ENCODE results near the gene PACC1.

PACC1 gene

DNA sequence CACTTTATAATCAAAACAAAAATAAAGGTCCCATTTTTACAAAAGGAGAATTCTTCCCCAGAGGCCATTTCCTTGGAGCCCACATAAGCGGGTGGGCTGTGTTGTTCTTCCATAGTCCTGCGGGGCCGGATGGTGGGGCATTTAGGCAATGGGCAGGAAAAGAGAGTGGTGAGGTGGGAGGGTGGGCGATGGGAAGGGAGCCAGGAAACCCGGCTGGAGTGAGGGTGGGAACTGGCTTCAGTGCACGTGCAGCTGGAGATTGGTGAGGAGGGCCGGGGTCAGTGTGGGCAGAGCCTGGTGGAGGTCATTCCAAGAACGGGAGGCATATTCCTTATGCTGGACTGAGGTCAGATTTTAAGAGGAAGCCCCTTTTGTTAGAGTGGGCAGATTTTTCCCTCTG, 31.6 kb upstream of the PACC1 start:
- Histone ChIP-seq H3K27ac (ENCODE audit: low read length) (no peak overlapping the region), H3K27me3 (ENCODE audit: insufficient read depth, low read length, poor library complexity) (no peaks in the 10 kb centered on the region), H2AFZ (ENCODE audit: low read depth, low read length) (no peak overlapping the region), H3K9me3 (ENCODE audit: insufficient read depth, low read length, severe bottlenecking) (no peaks in the 10 kb centered on the region), H3K79me2 (ENCODE audit: insufficient read depth, low read length) (peaks cover 4% of the 10 kb centered on the region; the same call in 1 of the 2 replicates), H3K4me3 (ENCODE audit: low read depth in 1 of 2, low read length in 2 of 2) (no peak overlapping the region), H3K4me1 (ENCODE audit: insufficient read depth, low read length) (no peaks in the 10 kb centered on the region), H3K4me2 (ENCODE audit: insufficient read depth, low read length) (no peak overlapping the region), H3K36me3 (ENCODE audit: insufficient read depth, low read length) (peaks cover 26% of the 10 kb centered on the region), H4K20me1 (ENCODE audit: insufficient read depth, low read length) (0 out of 2 replicates have a peak, but pooled peaks cover 3% of the 10 kb centered on the region), H3K9ac (ENCODE audit: low read depth, low read length) (no peak overlapping the region)
- no peak for DNase-seq
- ATAC-seq (ENCODE audit: insufficient read depth, low read depth), result no peak
- TF ChIP-seq CTCF (IDR thresholded peaks at IDR 0.05; ENCODE audit: borderline replicate concordance, extremely low read depth, low read length, poor library complexity, severe bottlenecking) (no peak), EZH2 (IDR thresholded peaks at IDR 0.05; ENCODE audit: borderline replicate concordance, low read depth, low read length, severe bottlenecking) (no peak)

- no peak overlapping the region for H3K4me2 ChIP-seq (ENCODE audit: insufficient read depth, low read length)
- peaks cover 26% of the 10 kb centered on the region for H3K36me3 ChIP-seq (ENCODE audit: insufficient read depth, low read length)
- peaks cover 8% of the 10 kb centered on the region; the same call in 1 of the 2 replicates for H4K20me1 ChIP-seq (ENCODE audit: insufficient read depth, low read length)
- ATAC-seq (ENCODE audit: insufficient read depth, low read depth) (no peak), DNase-seq (no peak)
- no peaks in the 10 kb centered on the region for H3K4me1 ChIP-seq (ENCODE audit: insufficient read depth, low read length)
- no peak overlapping the region for H3K9ac ChIP-seq (ENCODE audit: low read depth, low read length)
- no peak overlapping the region for H2AFZ ChIP-seq (ENCODE audit: low read depth, low read length)
- peaks cover 26% of the 10 kb centered on the region for H3K79me2 ChIP-seq (ENCODE audit: insufficient read depth, low read length)
- no peaks in the 10 kb centered on the region for H3K9me3 ChIP-seq (ENCODE audit: insufficient read depth, low read length, severe bottlenecking)
- no peak for TF ChIP-seq CTCF (IDR thresholded peaks at IDR 0.05; ENCODE audit: borderline replicate concordance, extremely low read depth, low read length, poor library complexity, severe bottlenecking)
- TF ChIP-seq EZH2 (IDR thresholded peaks at IDR 0.05; ENCODE audit: borderline replicate concordance, low read depth, low read length, severe bottlenecking), result no peak
- H3K4me3 ChIP-seq (ENCODE audit: low read depth in 1 of 2, low read length in 2 of 2), result no peak overlapping the region
- no peak overlapping the region for H3K27ac ChIP-seq (ENCODE audit: low read length)
- no peaks in the 10 kb centered on the region for H3K27me3 ChIP-seq (ENCODE audit: insufficient read depth, low read length, poor library complexity)
Measured at GRCh38 chr1:212442408-212442807, 27.7 kb upstream of the PACC1 start.

DNA sequence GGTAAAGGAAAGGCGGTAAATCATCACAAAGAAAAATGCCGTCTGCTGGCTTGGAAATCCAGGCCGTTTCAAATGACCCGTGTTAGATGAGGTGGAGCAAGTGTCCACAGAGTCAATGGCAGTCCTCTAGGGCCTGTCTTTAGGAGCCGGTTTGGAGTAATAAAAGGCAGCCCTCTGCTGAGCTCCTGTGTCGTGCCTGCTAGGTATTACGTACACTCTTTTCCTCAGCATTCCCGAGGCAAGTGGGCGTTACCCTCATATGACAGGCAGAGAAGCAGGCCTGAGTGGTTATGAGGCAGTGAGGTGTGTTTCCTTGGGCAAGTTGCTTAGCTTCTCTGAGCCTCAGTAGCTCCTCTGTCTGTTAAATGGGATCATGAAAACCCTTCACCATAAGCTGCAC, 25.7 kb upstream of the PACC1 start:
- H3K4me2 ChIP-seq (ENCODE audit: insufficient read depth, low read length), result no peak overlapping the region
- peaks cover 8% of the 10 kb centered on the region; the same call in 1 of the 2 replicates for H4K20me1 ChIP-seq (ENCODE audit: insufficient read depth, low read length)
- TF ChIP-seq EZH2 (IDR thresholded peaks at IDR 0.05; ENCODE audit: borderline replicate concordance, low read depth, low read length, severe bottlenecking) (no peak), CTCF (IDR thresholded peaks at IDR 0.05; ENCODE audit: borderline replicate concordance, extremely low read depth, low read length, poor library complexity, severe bottlenecking) (no peak)
- no peak overlapping the region for H2AFZ ChIP-seq (ENCODE audit: low read depth, low read length)
- ATAC-seq (ENCODE audit: insufficient read depth, low read depth) (no peak), DNase-seq (no peak)
- H3K27ac ChIP-seq (ENCODE audit: low read length), result no peak overlapping the region
- no peaks in the 10 kb centered on the region for H3K9me3 ChIP-seq (ENCODE audit: insufficient read depth, low read length, severe bottlenecking)
- H3K36me3 ChIP-seq (ENCODE audit: insufficient read depth, low read length), result peaks cover 13% of the 10 kb centered on the region; the same call in 1 of the 2 replicates
- H3K4me3 ChIP-seq (ENCODE audit: low read depth in 1 of 2, low read length in 2 of 2), result no peak overlapping the region
- H3K27me3 ChIP-seq (ENCODE audit: insufficient read depth, low read length, poor library complexity), result no peaks in the 10 kb centered on the region
- no peak overlapping the region for H3K9ac ChIP-seq (ENCODE audit: low read depth, low read length)
- peaks cover 36% of the 10 kb centered on the region for H3K79me2 ChIP-seq (ENCODE audit: insufficient read depth, low read length)
- no peaks in the 10 kb centered on the region for H3K4me1 ChIP-seq (ENCODE audit: insufficient read depth, low read length)

DNA sequence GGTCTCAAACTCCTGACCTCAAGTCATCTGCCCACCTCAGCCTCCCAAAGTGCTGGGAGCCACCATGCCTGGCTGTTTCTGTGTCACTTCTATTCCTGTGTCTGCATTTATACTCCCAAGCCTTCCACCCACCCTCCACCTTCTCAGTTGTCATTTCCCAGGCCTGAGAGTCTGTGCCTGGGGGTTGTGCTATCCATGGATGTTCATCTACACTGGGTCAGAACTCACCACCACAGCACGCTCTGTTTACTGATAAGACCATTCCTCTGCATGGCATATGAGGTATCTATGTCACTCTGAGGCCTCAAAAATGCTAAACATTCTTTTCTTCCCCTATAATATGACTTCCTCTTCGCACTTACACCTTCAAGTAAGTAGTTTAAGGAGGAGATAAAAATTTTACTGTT, 24.1 kb upstream of the PACC1 start:
- Histone ChIP-seq H3K4me2 (ENCODE audit: insufficient read depth, low read length) (no peak overlapping the region), H3K4me3 (ENCODE audit: low read depth in 1 of 2, low read length in 2 of 2) (no peak overlapping the region), H3K27me3 (ENCODE audit: insufficient read depth, low read length, poor library complexity) (no peaks in the 10 kb centered on the region), H3K4me1 (ENCODE audit: insufficient read depth, low read length) (peaks cover 12% of the 10 kb centered on the region), H3K9me3 (ENCODE audit: insufficient read depth, low read length, severe bottlenecking) (no peaks in the 10 kb centered on the region), H4K20me1 (ENCODE audit: insufficient read depth, low read length) (peaks cover 8% of the 10 kb centered on the region; the same call in 1 of the 2 replicates), H3K27ac (ENCODE audit: low read length) (no peak overlapping the region), H2AFZ (ENCODE audit: low read depth, low read length) (no peak overlapping the region), H3K36me3 (ENCODE audit: insufficient read depth, low read length) (no peaks in the 10 kb centered on the region), H3K9ac (ENCODE audit: low read depth, low read length) (no peak overlapping the region), H3K79me2 (ENCODE audit: insufficient read depth, low read length) (peaks cover 52% of the 10 kb centered on the region)
- no peak for ATAC-seq (ENCODE audit: insufficient read depth, low read depth)
- DNase-seq, result no peak
- no peak for TF ChIP-seq EZH2 (IDR thresholded peaks at IDR 0.05; ENCODE audit: borderline replicate concordance, low read depth, low read length, severe bottlenecking)
- TF ChIP-seq CTCF (IDR thresholded peaks at IDR 0.05; ENCODE audit: borderline replicate concordance, extremely low read depth, low read length, poor library complexity, severe bottlenecking), result no peak
